OCI-LY7 (cell line): ENCODE results near the gene GALNT9. TPM values are rescaled to one million over a fixed set of nuclear protein-coding genes. Genes with fewer than 3 reads are reported as not detected.

Experiments used
- BruUV-seq: library from RNA; stranded (reverse); fragments of 400-500 nt; replicated peaks from 2 replicates; lab custom pipeline; 2021; lab: Mats Ljungman, UMichigan
- CTCF ChIA-PET: fragments of 300-600 bp; sonication (Branson Sonifier 250); formaldehyde crosslinking; loops from one replicate; lab custom pipeline; 2022; ENCODE audit warnings: antibody characterized with exemption; ENCODE audit not compliant: unreplicated experiment; lab: Charles Lee
- POLR2A ChIA-PET: fragments of 300-600 bp; sonication (Branson Sonifier 250); formaldehyde crosslinking; loops from one replicate; lab custom pipeline; 2022; ENCODE audit warnings: antibody characterized with exemption; lab: Charles Lee
- DNase-seq: peaks from one replicate; pipeline ENCODE4 v3.0.0-alpha.2; 2015; ENCODE audit warnings: low spot score
- H2AFZ ChIP-seq: fragments of 200-600 bp; sonication (generic), shearing (Covaris generic); 2 replicates; pipeline ENCODE4 v1.6.1; 2014; ENCODE audit warnings: mild to moderate bottlenecking, antibody characterized with exemption, low read length, moderate library complexity
- H3K27ac ChIP-seq: fragments of 200-600 bp; sonication (generic); 2 replicates; pipeline ENCODE4 v1.5.1; 2014; ENCODE audit warnings: mixed run types, low read depth, mild to moderate bottlenecking, moderate library complexity, low read length, inconsistent platforms; ENCODE audit not compliant: poor library complexity, severe bottlenecking
- H3K36me3 ChIP-seq: fragments of 200-600 bp; sonication (generic); 2 replicates; pipeline ENCODE4 v1.6.1; 2014; ENCODE audit warnings: mild to moderate bottlenecking, antibody characterized with exemption, low read length, moderate library complexity, mixed read lengths; ENCODE audit not compliant: insufficient read depth
- H3K4me1 ChIP-seq: fragments of 200-600 bp; sonication (generic); 2 replicates; pipeline ENCODE4 v1.5.1; 2014; ENCODE audit warnings: mild to moderate bottlenecking, low read length; ENCODE audit not compliant: insufficient read depth, poor library complexity, severe bottlenecking
- H3K4me2 ChIP-seq: fragments of 200-600 bp; sonication (generic); 2 replicates; pipeline ENCODE4 v1.6.1; 2014; ENCODE audit warnings: mild to moderate bottlenecking, low read length
- H3K4me3 ChIP-seq: fragments of 200-600 bp; sonication (generic); 2 replicates; pipeline ENCODE4 v1.5.1; 2014; ENCODE audit warnings: mild to moderate bottlenecking, low read depth, low read length; ENCODE audit not compliant: poor library complexity, severe bottlenecking
- H3K79me2 ChIP-seq: fragments of 200-600 bp; sonication (generic); 2 replicates; pipeline ENCODE4 v1.6.1; 2016; ENCODE audit warnings: low read depth, mild to moderate bottlenecking, low read length, moderate library complexity, mixed read lengths; ENCODE audit not compliant: insufficient read depth
- H3K9me2 ChIP-seq: fragments of 200-600 bp; sonication (generic); 2 replicates; pipeline ENCODE4 v1.6.1; 2016; ENCODE audit warnings: mild to moderate bottlenecking, low read length, mixed read lengths; ENCODE audit not compliant: insufficient read depth
- H3K9me3 ChIP-seq: fragments of 200-600 bp; sonication (generic); 2 replicates; pipeline ENCODE4 v1.6.1; 2014; ENCODE audit warnings: mild to moderate bottlenecking, mixed run types, low read length, mixed read lengths
- H4K20me1 ChIP-seq: fragments of 200-600 bp; sonication (generic); 2 replicates; pipeline ENCODE4 v1.6.1; 2014; ENCODE audit warnings: mild to moderate bottlenecking, antibody characterized with exemption, low read length, moderate library complexity, mixed read lengths; ENCODE audit not compliant: insufficient read depth
- EZH2phosphoT487 ChIP-seq: fragments of 200-600 bp; sonication (generic); IDR thresholded peaks from 2 replicates; pipeline ENCODE4 v1.6.1; 2018; ENCODE audit warnings: low read depth, borderline replicate concordance, mild to moderate bottlenecking, mixed run types, antibody characterized with exemption, low read length, moderate library complexity, mixed read lengths
- intact Hi-C: fragments of 100-400 bp; cut with micrococcal nuclease; formaldehyde crosslinking; loops from one replicate; pipeline ENCODE4 v1.10.0; 2022; ENCODE audit not compliant: unreplicated experiment
- total RNA-seq, 2 experiments: library from RNA; depleted of rRNA in 1 of 2; stranded (reverse); fragments of >200 nt in 1 of 2; shearing (Covaris generic) in 1 of 2; gene quantifications; 2 replicates each; pipeline ENCODE4 v1.2.3, GENCODE V29; 2014 to 2022
- TF ChIP-seq, protein P1 (sequence below): fragments of 200-600 bp; sonication (generic); conservative IDR thresholded peaks from 2 replicates; pipeline ENCODE4 v1.5.1; 2014; ENCODE audit warnings: mild to moderate bottlenecking, antibody characterized with exemption, low read length, moderate library complexity, mixed read lengths

GALNT9 gene
- total RNA-seq, 2 experiments from 2014 or later: 0.28 TPM; not detected in 1

DNA sequence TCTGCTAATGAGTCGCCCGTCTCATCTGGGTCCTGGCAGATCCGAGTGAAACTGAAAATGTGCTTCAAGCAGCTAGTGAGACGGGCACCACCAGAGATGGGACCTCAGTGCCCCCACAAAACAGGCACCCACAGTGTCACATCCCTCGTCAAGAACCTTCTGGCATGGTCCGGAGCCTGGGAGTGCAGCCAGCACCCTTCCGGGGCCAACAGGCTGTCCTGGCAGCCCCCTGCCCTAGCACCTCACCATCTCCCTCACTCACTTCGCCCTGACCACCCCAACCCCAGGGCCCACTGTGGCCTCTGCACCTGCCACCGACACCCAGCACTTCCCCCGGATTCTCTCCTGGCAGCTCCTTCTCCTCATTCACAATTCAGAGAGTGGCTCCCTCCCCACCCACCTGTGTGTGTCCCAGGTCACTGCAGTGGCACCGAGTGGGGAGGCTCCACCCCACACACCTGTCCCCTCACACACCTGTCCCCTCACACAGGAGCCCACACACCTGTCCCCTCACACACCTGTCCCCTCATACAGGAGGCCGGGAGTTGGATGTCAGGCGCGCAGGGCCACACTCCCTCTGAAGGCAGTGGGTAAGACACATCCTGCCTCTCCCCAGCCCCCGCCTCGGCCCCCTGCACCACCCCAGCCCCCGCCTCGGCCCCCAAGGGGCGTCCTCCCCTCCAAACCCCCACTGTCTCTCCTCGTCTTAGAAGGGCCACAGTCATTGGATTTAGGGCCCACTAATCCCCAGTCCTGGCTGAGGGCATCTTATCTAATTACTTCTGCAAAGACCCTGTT, 7.9 kb downstream of the GALNT9 start:
- intact Hi-C loops: no loop called here
- POLR2A ChIA-PET: no interaction called here

DNA sequence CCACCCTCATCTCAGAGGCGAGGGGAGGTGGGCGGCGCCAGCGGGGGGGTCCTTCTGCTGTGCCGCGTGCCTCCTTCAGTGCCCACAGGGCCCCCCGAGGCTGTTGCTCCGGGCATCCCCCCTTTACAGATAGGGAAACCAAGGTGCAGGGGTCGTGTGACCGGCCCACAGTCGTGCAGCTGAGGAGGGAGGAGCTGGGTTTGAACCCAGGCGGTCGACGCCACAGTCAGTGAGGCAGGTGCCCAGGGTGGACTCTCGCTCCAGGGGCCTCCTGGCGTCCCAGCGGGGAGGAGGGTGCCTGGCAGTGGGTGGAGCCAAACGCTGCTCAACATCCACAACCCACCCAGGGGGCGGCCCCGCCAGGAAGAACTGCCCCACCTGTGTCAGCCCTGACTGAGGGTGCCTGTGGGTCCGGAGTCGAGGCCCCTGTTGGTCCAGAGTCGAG, 8.6 kb downstream of the GALNT9 start:
- TF ChIP-seq EZH2phosphoT487: no peak
- TF ChIP-seq, protein P1, sequence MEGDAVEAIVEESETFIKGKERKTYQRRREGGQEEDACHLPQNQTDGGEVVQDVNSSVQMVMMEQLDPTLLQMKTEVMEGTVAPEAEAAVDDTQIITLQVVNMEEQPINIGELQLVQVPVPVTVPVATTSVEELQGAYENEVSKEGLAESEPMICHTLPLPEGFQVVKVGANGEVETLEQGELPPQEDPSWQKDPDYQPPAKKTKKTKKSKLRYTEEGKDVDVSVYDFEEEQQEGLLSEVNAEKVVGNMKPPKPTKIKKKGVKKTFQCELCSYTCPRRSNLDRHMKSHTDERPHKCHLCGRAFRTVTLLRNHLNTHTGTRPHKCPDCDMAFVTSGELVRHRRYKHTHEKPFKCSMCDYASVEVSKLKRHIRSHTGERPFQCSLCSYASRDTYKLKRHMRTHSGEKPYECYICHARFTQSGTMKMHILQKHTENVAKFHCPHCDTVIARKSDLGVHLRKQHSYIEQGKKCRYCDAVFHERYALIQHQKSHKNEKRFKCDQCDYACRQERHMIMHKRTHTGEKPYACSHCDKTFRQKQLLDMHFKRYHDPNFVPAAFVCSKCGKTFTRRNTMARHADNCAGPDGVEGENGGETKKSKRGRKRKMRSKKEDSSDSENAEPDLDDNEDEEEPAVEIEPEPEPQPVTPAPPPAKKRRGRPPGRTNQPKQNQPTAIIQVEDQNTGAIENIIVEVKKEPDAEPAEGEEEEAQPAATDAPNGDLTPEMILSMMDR: no peak
- no peak overlapping the region for H3K4me2 ChIP-seq
- H3K27ac ChIP-seq: no peak overlapping the region
- H3K4me1 ChIP-seq: no peaks in the 10 kb centered on the region
- POLR2A ChIA-PET: no interaction called here
- BruUV-seq: no TSS peak
- no peaks in the 10 kb centered on the region for H3K79me2 ChIP-seq
- no peaks in the 10 kb centered on the region for H3K36me3 ChIP-seq
- CTCF ChIA-PET: no interaction called here
- no peak overlapping the region for H2AFZ ChIP-seq
- no peaks in the 10 kb centered on the region for H3K9me3 ChIP-seq
- no peaks in the 10 kb centered on the region for H3K9me2 ChIP-seq
- intact Hi-C loops: no loop called here
- no peak for DNase-seq
- H4K20me1 ChIP-seq: no peaks in the 10 kb centered on the region
- H3K4me3 ChIP-seq: no peak overlapping the region

More for the DNA sequence above, 7.9 kb downstream of the GALNT9 start:
- H3K4me3 ChIP-seq: no peak overlapping the region
- no TSS peak for BruUV-seq
- H4K20me1 ChIP-seq: no peaks in the 10 kb centered on the region
- CTCF ChIA-PET: no interaction called here
- H3K4me1 ChIP-seq: no peaks in the 10 kb centered on the region
- no peak overlapping the region for H2AFZ ChIP-seq
- no peaks in the 10 kb centered on the region for H3K9me3 ChIP-seq
- no peak for DNase-seq
- no peaks in the 10 kb centered on the region for H3K79me2 ChIP-seq
- H3K4me2 ChIP-seq: no peak overlapping the region
- H3K27ac ChIP-seq: no peak overlapping the region
- H3K36me3 ChIP-seq: no peaks in the 10 kb centered on the region
- H3K9me2 ChIP-seq: no peaks in the 10 kb centered on the region
- TF ChIP-seq, protein P1: no peak
- TF ChIP-seq EZH2phosphoT487: no peak

DNA sequence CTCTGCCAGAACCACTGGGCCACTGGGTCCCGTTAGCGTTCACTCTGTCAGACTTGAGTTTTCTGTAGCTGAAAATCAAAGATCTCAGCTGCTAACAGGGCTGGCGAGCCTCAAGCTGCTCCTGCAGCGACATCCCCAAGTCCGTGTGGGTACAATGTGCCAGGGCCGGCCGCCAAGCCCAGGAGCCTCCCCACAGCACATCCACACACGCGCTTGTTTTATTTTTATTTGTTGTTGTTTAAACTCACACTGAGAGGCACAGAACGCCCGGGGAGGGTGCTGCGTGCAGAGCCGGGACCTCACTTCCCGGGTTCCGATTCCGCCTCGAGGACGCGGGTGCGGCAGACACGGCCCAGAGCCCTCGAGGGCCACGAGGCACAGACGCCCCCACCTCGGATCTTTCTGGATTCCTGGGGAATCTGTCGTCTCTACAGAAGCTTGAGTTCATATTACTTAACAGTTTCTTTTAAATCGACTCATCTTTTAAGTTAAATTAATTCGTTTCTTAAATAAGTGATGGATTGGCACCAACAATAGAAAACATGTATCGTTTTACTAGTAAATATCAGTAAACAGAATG, 9.3 kb downstream of the GALNT9 start:
- no peaks in the 10 kb centered on the region for H3K4me1 ChIP-seq
- intact Hi-C loops: no loop called here

More for the DNA sequence above, 9.3 kb downstream of the GALNT9 start:
- Histone ChIP-seq H4K20me1 (no peaks in the 10 kb centered on the region), H3K9me2 (no peaks in the 10 kb centered on the region), H2AFZ (no peak overlapping the region), H3K27ac (no peak overlapping the region), H3K9me3 (no peaks in the 10 kb centered on the region), H3K79me2 (no peaks in the 10 kb centered on the region), H3K4me2 (no peak overlapping the region), H3K4me3 (no peak overlapping the region), H3K36me3 (no peaks in the 10 kb centered on the region)
- ChIA-PET CTCF (no interaction called here), POLR2A (no interaction called here)
- no peak for DNase-seq
- TF ChIP-seq, protein P1: no peak
- no peak for TF ChIP-seq EZH2phosphoT487
- no TSS peak for BruUV-seq
